Gastrocnemius medialis (tissue), 4 donors: ENCODE measurements around the gene FOXK1. TPM values are rescaled to one million over a fixed set of nuclear protein-coding genes. Genes with fewer than 3 reads are reported as not detected.

Experiments used
- ATAC-seq, 2 donors: fragments of 150-250 bp; one replicate each; pipeline ENCODE4 v1.9.1; 2016
- DNase-seq, 2 donors: peaks; one replicate each; pipeline ENCODE4 v3.0.0-alpha.2; 2019
- H3K27ac ChIP-seq, 4 donors: fragments of 200-600 bp; sonication (generic); 1 replicate in 1 of 4; 2 replicates in 3 of 4; pipeline ENCODE4 v1.5.1; 2016 to 2018; ENCODE audit warnings: mild to moderate bottlenecking in 2 of 4, moderate library complexity in 1 of 4
- H3K27me3 ChIP-seq, 3 donors: fragments of 200-600 bp; sonication (generic) in 2 of 3; 1 replicate in 1 of 3; 2 replicates in 2 of 3; pipeline versions ENCODE4 v1.5.1 to v1.6.0; 2016 to 2019; ENCODE audit warnings: mild to moderate bottlenecking in 1 of 3, moderate library complexity in 1 of 3
- H3K36me3 ChIP-seq, 2 donors: fragments of 200-600 bp; sonication (generic) in 1 of 2; one replicate each; pipeline ENCODE4 v1.5.1; 2017 to 2018
- H3K4me1 ChIP-seq, 2 donors: fragments of 200-600 bp; sonication (generic) in 1 of 2; one replicate each; pipeline ENCODE4 v1.5.1; 2016 to 2017; ENCODE audit warnings: mild to moderate bottlenecking in 2 of 2
- H3K4me3 ChIP-seq, 4 donors: fragments of 200-600 bp; sonication (generic) in 3 of 4; 1 replicate in 1 of 4; 2 replicates in 3 of 4; pipeline ENCODE4 v1.5.1; 2016 to 2019; ENCODE audit warnings: mild to moderate bottlenecking in 2 of 4
- H3K9me3 ChIP-seq, 3 donors: fragments of 200-600 bp; sonication (generic) in 2 of 3; 1 replicate in 1 of 3; 2 replicates in 2 of 3; pipeline ENCODE4 v1.5.1; 2016 to 2019
- CTCF ChIP-seq, 5 experiments: fragments of 450-650 bp in 3 of 5; fragments of 200-600 bp in 2 of 5; sonication (generic) in 2 of 5; IDR thresholded peaks in 4 of 5; conservative IDR thresholded peaks in 1 of 5; 1 replicate in 4 of 5; 2 replicates in 1 of 5; pipeline ENCODE4 v1.5.1; 2016 to 2019; ENCODE audit warnings: antibody characterized with exemption in 5 of 5, mild to moderate bottlenecking in 3 of 5, moderate library complexity in 3 of 5
- POLR2A ChIP-seq, 2 donors: fragments of 450-650 bp; IDR thresholded peaks; one replicate each; pipeline ENCODE4 v1.6.1; 2017; ENCODE audit warnings: antibody characterized with exemption in 2 of 2, mild to moderate bottlenecking in 2 of 2, moderate library complexity in 2 of 2
- in situ Hi-C, 4 donors: fragments of 200-750 bp; cut with MboI; loops; one replicate each; pipeline versions ENCODE4 v1.15.0 to v1.8.0; 2017; ENCODE audit warnings: low sequenced_read_pairs in 4 of 4
- intact Hi-C: fragments of 100-400 bp; cut with DNase I; formaldehyde crosslinking; loops from one replicate; pipeline ENCODE4 v1.15.1; 2023; ENCODE audit warnings: low total_unique reads
- total RNA-seq, 4 donors: library from RNA; depleted of rRNA; stranded (reverse); fragments of >200 nt; gene quantifications; one replicate each; pipeline versions ENCODE4 v1.1.0 to v1.2.3, GENCODE V29; 2016

FOXK1 gene
- total RNA-seq, 4 donors from 2014 or later: 9.8 to 43.6 (median 18.8) TPM

- no peak for ATAC-seq
- intact Hi-C loops: no loop called here
- H3K9me3 ChIP-seq: no peaks in the 10 kb centered on the region
Measured at GRCh38 chr7:4722960-4723630, 41.0 kb downstream of the FOXK1 start.

GRCh38 chr7:4724648-4725013 is 42.5 kb downstream of the FOXK1 start:
- no peak for TF ChIP-seq POLR2A (IDR thresholded peaks at IDR 0.05)
- no peak for TF ChIP-seq CTCF (IDR thresholded peaks at IDR 0.05 in 4 of 5, conservative IDR thresholded peaks at IDR 0.05 in 1 of 5)
- in situ Hi-C loops: no loop called here
- peaks cover 35 to 56% of the 10 kb centered on the region in 2 donors for H3K4me1 ChIP-seq
- ATAC-seq (peak in 1 of 2 donors; percentile 6), DNase-seq (no peak)
- no peaks in the 10 kb centered on the region for H3K9me3 ChIP-seq
- H3K36me3 ChIP-seq: no peaks in the 10 kb centered on the region
- H3K4me3 ChIP-seq: peak overlapping the region; percentile 57 to 79 (median 70)
- H3K27ac ChIP-seq: peak overlapping the region; percentile 95 to 97 (median 96)
- intact Hi-C loops: no loop called here
- H3K27me3 ChIP-seq: no peaks in the 10 kb centered on the region

More at GRCh38 chr7:4722960-4723630, 41.0 kb downstream of the FOXK1 start:
- no peak for DNase-seq
- Histone ChIP-seq H3K27me3 (no peaks in the 10 kb centered on the region), H3K36me3 (no peaks in the 10 kb centered on the region), H3K4me1 (peaks cover 32 to 56% of the 10 kb centered on the region in 2 donors), H3K4me3 (no peak overlapping the region), H3K27ac (peak overlapping the region; percentile 52 to 97 (median 79))
- no peak for TF ChIP-seq CTCF (IDR thresholded peaks at IDR 0.05 in 4 of 5, conservative IDR thresholded peaks at IDR 0.05 in 1 of 5)
- no peak for TF ChIP-seq POLR2A (IDR thresholded peaks at IDR 0.05)
- in situ Hi-C loops: no loop called here

DNA sequence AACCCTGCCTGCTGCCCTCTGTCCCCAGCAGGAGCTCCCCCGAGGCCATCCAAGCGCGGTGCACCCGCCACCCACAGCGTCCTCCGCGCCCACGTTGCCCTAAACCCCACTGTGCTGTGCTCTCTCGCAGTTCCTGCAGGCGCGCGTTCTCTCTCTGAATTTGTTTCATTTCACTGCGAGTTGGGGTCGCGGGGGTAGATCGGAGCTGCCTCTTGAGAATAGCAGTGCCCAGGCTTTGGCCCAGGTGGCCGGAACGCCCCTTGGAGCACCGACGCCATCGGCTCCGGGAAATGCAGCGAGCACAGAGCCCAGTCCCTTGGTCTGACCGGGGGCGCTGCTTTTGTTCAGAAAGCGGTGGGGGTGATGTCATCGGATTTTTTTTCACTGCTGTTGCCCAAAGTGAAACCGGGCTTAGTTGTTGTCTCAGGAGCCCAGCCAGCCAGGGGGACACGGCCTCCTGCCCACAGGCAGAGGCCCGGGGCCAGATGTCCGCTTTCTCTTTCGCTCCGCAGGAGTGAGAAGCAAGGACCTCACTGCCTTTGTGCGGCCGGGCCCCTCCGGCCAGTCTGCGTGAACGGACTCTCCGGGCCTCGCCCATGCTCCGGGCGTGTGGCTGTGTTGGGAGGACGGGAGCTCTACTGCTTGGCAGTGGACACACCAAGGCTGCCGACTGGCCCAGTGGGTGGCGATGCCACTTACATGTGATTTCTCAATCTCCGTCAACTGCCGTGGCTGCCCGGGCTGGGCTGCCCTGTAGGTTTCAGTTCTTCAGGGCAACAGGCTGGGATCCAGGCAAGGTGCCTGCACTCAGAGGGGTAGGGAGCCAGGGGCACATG is 43.1 kb downstream of the FOXK1 start:
- Histone ChIP-seq H3K9me3 (no peaks in the 10 kb centered on the region), H3K4me1 (peaks cover 35 to 56% of the 10 kb centered on the region in 2 donors), H3K4me3 (peak overlapping the region; percentile 57 to 79 (median 70)), H3K27me3 (no peaks in the 10 kb centered on the region), H3K27ac (peak overlapping the region; percentile 95 to 97 (median 96)), H3K36me3 (no peaks in the 10 kb centered on the region)
- DNase-seq (peak; percentile 76 to 90), ATAC-seq (peak; percentile 90 to 93)
- TF ChIP-seq POLR2A (IDR thresholded peaks at IDR 0.05) (peak; percentile 63 to 77), CTCF (IDR thresholded peaks at IDR 0.05 in 4 of 5, conservative IDR thresholded peaks at IDR 0.05 in 1 of 5) (peak in 1 of 5 experiments; percentile 23)
- in situ Hi-C loops: no loop called here
- intact Hi-C loops: no loop called here

DNA sequence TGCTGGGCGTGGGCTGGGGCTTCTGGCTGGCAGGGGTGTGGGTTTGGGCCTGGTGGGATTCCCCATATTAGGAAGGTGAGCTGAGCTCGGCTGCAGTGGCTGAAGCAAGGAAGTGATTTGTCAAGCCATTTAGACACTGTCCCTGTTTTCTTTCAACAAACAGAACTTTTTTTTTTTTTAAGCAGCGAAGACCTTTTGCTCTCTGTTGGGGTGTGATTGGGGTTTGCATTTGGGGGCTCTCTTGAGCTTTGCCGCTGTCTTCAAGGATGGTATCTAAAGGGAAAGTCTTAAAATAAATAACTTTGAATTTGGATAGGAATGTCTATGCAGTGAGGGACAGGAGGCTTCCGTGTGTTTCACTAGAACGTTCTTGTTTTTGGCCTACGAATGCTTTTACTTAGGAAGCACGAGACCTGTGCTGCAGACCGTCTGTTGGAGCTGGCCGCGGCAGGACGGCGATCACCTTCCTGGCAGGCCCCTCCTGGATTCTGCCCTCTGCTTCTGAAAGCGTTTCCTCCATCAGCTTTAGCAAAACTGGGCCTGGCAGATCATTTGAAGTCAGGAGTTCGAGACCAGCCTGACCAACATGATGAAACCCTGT is 43.9 kb downstream of the FOXK1 start:
- in situ Hi-C loops (no loop called here), intact Hi-C loops (no loop called here)
- H3K27ac ChIP-seq: peak overlapping the region; percentile 95 to 97 (median 96)
- H3K36me3 ChIP-seq: no peaks in the 10 kb centered on the region
- no peaks in the 10 kb centered on the region for H3K9me3 ChIP-seq
- peak overlapping the region; percentile 57 to 79 (median 70) for H3K4me3 ChIP-seq
- H3K27me3 ChIP-seq: no peaks in the 10 kb centered on the region
- no peak for DNase-seq
- ATAC-seq: peak in 1 of 2 donors; percentile 56
- no peak for TF ChIP-seq CTCF (IDR thresholded peaks at IDR 0.05 in 4 of 5, conservative IDR thresholded peaks at IDR 0.05 in 1 of 5)
- TF ChIP-seq POLR2A (IDR thresholded peaks at IDR 0.05): no peak
- peaks cover 38 to 56% of the 10 kb centered on the region in 2 donors for H3K4me1 ChIP-seq
